ENCODE measurements around the gene SOWAHB. TPM values are rescaled to one million over a fixed set of nuclear protein-coding genes. Genes with fewer than 3 reads are reported as not detected.
"Not testable (repeated sequence)": the region's sequence is repeated elsewhere in the genome, so short reads cannot be mapped to it uniquely, and the experiment has no call there.

The SOWAHB gene
- total RNA-seq, 2 experiments from 2014 or later, result not detected

DNA sequence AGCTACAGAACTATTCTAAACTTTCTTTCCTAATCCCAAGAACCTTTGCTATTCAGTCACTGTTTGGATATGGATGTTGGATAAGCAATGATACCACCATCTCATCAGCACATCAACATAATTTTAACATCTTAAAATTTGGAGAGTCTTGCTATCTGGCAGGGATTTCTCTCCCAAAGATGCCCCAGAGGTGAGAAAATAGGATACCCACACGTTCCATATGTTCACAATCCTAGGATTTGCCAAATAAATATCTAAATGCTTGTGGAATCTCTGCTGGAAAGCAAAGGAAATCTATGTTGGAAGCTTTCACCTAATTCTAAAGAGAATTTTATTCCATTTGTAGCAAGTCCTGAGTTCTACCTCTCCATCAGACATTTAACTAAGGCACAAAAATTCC, 24.4 kb downstream of the SOWAHB start:
- TF ChIP-seq, protein P1, sequence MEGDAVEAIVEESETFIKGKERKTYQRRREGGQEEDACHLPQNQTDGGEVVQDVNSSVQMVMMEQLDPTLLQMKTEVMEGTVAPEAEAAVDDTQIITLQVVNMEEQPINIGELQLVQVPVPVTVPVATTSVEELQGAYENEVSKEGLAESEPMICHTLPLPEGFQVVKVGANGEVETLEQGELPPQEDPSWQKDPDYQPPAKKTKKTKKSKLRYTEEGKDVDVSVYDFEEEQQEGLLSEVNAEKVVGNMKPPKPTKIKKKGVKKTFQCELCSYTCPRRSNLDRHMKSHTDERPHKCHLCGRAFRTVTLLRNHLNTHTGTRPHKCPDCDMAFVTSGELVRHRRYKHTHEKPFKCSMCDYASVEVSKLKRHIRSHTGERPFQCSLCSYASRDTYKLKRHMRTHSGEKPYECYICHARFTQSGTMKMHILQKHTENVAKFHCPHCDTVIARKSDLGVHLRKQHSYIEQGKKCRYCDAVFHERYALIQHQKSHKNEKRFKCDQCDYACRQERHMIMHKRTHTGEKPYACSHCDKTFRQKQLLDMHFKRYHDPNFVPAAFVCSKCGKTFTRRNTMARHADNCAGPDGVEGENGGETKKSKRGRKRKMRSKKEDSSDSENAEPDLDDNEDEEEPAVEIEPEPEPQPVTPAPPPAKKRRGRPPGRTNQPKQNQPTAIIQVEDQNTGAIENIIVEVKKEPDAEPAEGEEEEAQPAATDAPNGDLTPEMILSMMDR (conservative IDR thresholded peaks at IDR 0.05; ENCODE audit: low read length), result no peak
- TF ChIP-seq EZH2phosphoT487 (IDR thresholded peaks at IDR 0.05; ENCODE audit: borderline replicate concordance, low read depth, low read length), result no peak
- no peaks in the 10 kb centered on the region for H4K20me1 ChIP-seq (ENCODE audit: insufficient read depth, low read length)
- no peak for DNase-seq (ENCODE audit: low spot score)
- H3K36me3 ChIP-seq (ENCODE audit: insufficient read depth, low read length), result no peaks in the 10 kb centered on the region
- no peak overlapping the region for H2AFZ ChIP-seq (ENCODE audit: low read length)
- H3K4me3 ChIP-seq (ENCODE audit: low read depth, low read length, poor library complexity, severe bottlenecking), result no peak overlapping the region
- BruUV-seq (replicated peaks), result no TSS peak
- ChIA-PET CTCF (ENCODE audit: unreplicated experiment) (no interaction called here), POLR2A (interaction anchor here (1.0 kb wide), 1 partner anchor 10 kb away, joined by 3 read pairs; no protein-coding TSS in a partner anchor)
- intact Hi-C loops (cut with micrococcal nuclease; ENCODE audit: unreplicated experiment), result no loop called here
- no peak overlapping the region for H3K27ac ChIP-seq (ENCODE audit: low read depth, low read length, poor library complexity, severe bottlenecking)
- no peaks in the 10 kb centered on the region for H3K79me2 ChIP-seq (ENCODE audit: insufficient read depth, low read depth, low read length)
- H3K4me2 ChIP-seq (ENCODE audit: low read length), result no peak overlapping the region
- no peaks in the 10 kb centered on the region for H3K9me3 ChIP-seq (ENCODE audit: low read length)
- H3K9me2 ChIP-seq (ENCODE audit: insufficient read depth, low read length), result no peaks in the 10 kb centered on the region
- H3K4me1 ChIP-seq (ENCODE audit: insufficient read depth, low read length, poor library complexity, severe bottlenecking), result no peaks in the 10 kb centered on the region

- Histone ChIP-seq H3K27ac (ENCODE audit: low read depth, low read length, poor library complexity, severe bottlenecking) (no peak overlapping the region), H4K20me1 (ENCODE audit: insufficient read depth, low read length) (no peaks in the 10 kb centered on the region), H3K9me3 (ENCODE audit: low read length) (no peaks in the 10 kb centered on the region), H3K36me3 (ENCODE audit: insufficient read depth, low read length) (no peaks in the 10 kb centered on the region), H2AFZ (ENCODE audit: low read length) (no peak overlapping the region), H3K9me2 (ENCODE audit: insufficient read depth, low read length) (no peaks in the 10 kb centered on the region), H3K4me1 (ENCODE audit: insufficient read depth, low read length, poor library complexity, severe bottlenecking) (no peaks in the 10 kb centered on the region), H3K79me2 (ENCODE audit: insufficient read depth, low read depth, low read length) (no peaks in the 10 kb centered on the region), H3K4me2 (ENCODE audit: low read length) (no peak overlapping the region), H3K4me3 (ENCODE audit: low read depth, low read length, poor library complexity, severe bottlenecking) (no peak overlapping the region)
- intact Hi-C loops (cut with micrococcal nuclease; ENCODE audit: unreplicated experiment), result no loop called here
- DNase-seq (ENCODE audit: low spot score), result no peak
- BruUV-seq (replicated peaks), result no TSS peak
- ChIA-PET POLR2A (interaction anchor here (1.0 kb wide), 1 partner anchor 10 kb away, joined by 3 read pairs; no protein-coding TSS in a partner anchor), CTCF (ENCODE audit: unreplicated experiment) (no interaction called here)
- no peak for TF ChIP-seq EZH2phosphoT487 (IDR thresholded peaks at IDR 0.05; ENCODE audit: borderline replicate concordance, low read depth, low read length)
- TF ChIP-seq, protein P1 (conservative IDR thresholded peaks at IDR 0.05; ENCODE audit: low read length), result no peak
Measured at GRCh38 chr4:76872556-76872955, 25.4 kb downstream of the SOWAHB start.

GRCh38 chr4:76868780-76869179, 29.2 kb downstream of the SOWAHB start:
- H3K9me2 ChIP-seq (ENCODE audit: insufficient read depth, low read length); H3K36me3 ChIP-seq (ENCODE audit: insufficient read depth, low read length); CTCF ChIA-PET (ENCODE audit: unreplicated experiment); BruUV-seq (replicated peaks); DNase-seq (ENCODE audit: low spot score); H2AFZ ChIP-seq (ENCODE audit: low read length); intact Hi-C loops (cut with micrococcal nuclease; ENCODE audit: unreplicated experiment); H3K79me2 ChIP-seq (ENCODE audit: insufficient read depth, low read depth, low read length); H4K20me1 ChIP-seq (ENCODE audit: insufficient read depth, low read length); H3K4me1 ChIP-seq (ENCODE audit: insufficient read depth, low read length, poor library complexity, severe bottlenecking); POLR2A ChIA-PET; H3K27ac ChIP-seq (ENCODE audit: low read depth, low read length, poor library complexity, severe bottlenecking); H3K9me3 ChIP-seq (ENCODE audit: low read length); H3K4me2 ChIP-seq (ENCODE audit: low read length); H3K4me3 ChIP-seq (ENCODE audit: low read depth, low read length, poor library complexity, severe bottlenecking): not testable (repeated sequence)

Measured in OCI-LY7 (cell line).